ENCODE results near the gene FMN2. TPM values are rescaled to one million over a fixed set of nuclear protein-coding genes. Genes with fewer than 3 reads are reported as not detected.

FMN2 gene
- total RNA-seq, 2 experiments from 2014 or later: not detected

DNA sequence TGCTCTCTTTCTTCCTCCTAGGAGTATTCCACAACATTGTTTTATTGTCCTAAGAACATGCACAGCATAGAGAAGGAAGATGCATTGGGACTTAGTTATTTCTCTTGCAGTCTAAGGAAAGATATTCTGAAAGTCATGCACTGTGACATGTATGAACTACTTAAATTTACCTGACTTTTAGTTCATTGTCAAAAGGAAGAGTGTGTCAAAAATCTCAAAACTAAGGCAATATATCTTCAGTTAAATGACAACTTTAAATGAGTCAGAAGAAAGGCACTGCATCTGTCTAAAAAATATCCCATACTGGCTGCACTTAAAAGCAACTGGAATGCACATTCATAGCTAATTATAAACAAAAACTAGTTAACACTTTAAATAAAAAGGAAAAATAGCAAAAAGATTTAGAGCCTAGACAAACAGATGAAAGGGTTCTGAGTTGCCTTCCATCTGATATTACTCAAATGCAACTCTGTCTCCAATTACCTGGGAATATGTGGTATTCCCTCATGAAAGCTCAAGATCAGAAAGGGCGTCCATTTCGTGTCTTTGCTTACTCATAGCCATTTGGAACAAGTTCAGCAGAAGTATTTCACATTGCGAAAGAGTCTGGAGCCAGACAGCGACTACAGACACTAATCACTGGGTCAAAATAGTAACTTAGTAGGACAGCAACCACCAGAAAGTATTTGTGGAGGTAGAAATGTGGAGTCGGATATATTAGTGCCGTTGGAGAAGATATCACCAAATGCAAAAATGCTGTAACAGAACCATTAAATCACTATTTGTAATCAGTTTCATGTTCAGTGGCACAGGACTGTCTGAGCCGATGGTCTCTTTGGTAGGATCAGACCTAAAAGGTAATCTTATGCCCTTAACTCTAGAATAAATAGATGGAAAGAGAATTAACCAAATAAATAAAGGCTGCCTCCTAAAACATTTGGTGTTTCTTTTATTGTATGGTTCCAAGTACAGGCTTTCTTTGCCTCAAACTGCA lies 294.6 kb downstream of the FMN2 start:
- POLR2A ChIA-PET: no interaction called here
- Mint-ChIP-seq H3K36me3 (ENCODE audit: low read depth) (no peaks in the 10 kb centered on the region), H3K4me1 (no peaks in the 10 kb centered on the region), H3K27me3 (no peaks in the 10 kb centered on the region), H3K27ac (no peak overlapping the region), H3K4me3 (no peak overlapping the region), H3K9me3 (peaks cover 6% of the 10 kb centered on the region)
- DNase-seq: no peak
- CTCF ChIA-PET: no interaction called here

DNA sequence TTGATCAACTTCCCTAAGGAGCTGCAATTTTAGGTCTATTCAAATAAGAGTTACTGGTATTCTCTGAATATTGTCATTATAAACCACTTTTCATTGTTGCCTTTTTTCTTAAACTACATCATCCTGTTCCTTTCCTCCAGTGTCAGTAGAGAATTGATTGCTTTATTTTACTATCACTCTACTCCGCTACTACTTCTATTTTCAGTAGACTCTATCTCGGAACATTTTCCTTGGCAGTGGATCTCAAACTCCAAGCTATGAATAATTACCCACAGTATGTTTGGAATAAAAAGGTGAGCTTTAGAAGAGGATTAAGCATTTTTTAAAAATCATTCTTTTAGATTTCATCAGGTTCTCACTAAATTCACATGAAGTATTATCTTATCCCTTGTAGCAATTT lies 295.4 kb downstream of the FMN2 start:
- ChIA-PET CTCF (no interaction called here), POLR2A (no interaction called here)
- H3K36me3 Mint-ChIP-seq (ENCODE audit: low read depth): no peaks in the 10 kb centered on the region
- DNase-seq: no peak
- H3K27me3 Mint-ChIP-seq: no peaks in the 10 kb centered on the region
- no peak overlapping the region for H3K4me3 Mint-ChIP-seq
- no peaks in the 10 kb centered on the region for H3K4me1 Mint-ChIP-seq
- no peak overlapping the region for H3K27ac Mint-ChIP-seq
- no peaks in the 10 kb centered on the region for H3K9me3 Mint-ChIP-seq

DNA sequence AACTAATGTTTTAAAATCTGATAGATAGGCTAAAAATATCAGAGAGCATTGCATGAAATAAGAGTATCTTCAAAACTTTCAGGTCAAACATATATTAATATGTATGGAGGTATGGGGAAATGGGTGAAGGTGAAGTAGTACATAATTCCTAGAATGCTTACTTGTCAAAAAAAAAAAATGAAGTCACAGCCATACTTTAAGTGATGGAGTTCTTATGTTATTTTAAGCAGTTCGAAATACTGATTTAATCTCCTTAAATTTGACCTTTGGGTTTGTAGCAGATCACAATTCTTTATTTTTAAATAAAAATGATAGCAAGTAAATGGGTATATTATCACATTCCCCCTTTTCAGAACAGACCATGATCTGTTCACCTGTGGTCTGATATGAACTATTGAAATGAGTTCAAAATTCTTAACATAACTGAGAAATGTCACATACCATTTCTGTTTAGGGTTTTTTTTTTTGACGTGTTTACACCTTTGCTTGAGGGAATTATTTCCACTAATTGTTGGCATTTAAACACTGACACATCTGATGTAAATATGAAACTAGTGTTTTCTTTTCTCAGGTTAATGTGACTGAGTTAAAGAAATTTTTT lies 300.1 kb downstream of the FMN2 start:
- no peak overlapping the region for H3K27ac Mint-ChIP-seq
- ChIA-PET CTCF (no interaction called here), POLR2A (no interaction called here)
- DNase-seq: no peak
- H3K36me3 Mint-ChIP-seq (ENCODE audit: low read depth): no peaks in the 10 kb centered on the region
- no peak overlapping the region for H3K4me3 Mint-ChIP-seq
- H3K4me1 Mint-ChIP-seq: no peaks in the 10 kb centered on the region
- peaks cover 3% of the 10 kb centered on the region for H3K9me3 Mint-ChIP-seq
- no peaks in the 10 kb centered on the region for H3K27me3 Mint-ChIP-seq

DNA sequence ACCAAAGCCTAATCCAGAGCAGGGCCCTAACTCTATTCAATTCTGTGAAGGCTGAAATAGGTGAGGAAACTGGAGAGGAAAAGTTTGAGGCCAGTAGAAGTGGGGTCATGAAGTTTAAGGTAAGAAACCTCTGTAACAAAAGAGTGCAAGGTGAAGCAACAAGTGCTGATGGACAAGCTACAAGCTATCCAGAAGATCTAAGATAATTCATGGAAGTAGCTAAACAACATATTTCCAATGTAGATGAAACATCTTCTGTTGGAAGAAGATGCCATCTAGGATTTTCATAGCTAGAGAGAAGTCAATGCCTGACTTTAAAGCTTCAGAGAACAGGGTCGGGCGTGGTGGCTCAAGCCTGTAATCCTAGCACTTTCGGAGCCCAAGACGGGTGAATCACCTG lies 302.7 kb downstream of the FMN2 start:
- Mint-ChIP-seq H3K36me3 (ENCODE audit: low read depth) (no peaks in the 10 kb centered on the region), H3K9me3 (peaks cover 3% of the 10 kb centered on the region), H3K27me3 (no peaks in the 10 kb centered on the region), H3K27ac (no peak overlapping the region), H3K4me3 (no peak overlapping the region), H3K4me1 (no peaks in the 10 kb centered on the region)
- no peak for DNase-seq
- CTCF ChIA-PET: no interaction called here
- POLR2A ChIA-PET: no interaction called here

DNA sequence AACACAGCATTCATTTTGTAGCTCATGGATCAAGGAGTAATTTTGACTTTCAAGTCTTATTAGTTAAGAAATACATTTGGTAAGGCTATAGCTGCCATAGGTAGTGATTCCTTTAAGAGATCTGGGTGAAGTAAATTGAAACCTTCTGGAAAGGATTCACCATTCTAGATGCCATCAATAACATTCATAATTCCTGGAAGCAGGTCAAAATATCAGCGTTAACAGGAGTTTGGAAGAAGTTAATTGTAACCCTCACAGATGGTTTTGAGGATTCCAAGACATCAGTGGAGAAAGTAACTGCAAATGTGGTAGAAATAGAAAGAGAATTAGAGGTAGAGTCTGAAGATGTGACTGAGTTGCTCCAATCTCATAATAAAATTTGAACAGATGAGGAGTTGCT lies 303.7 kb downstream of the FMN2 start:
- Mint-ChIP-seq H3K9me3 (peaks cover 3% of the 10 kb centered on the region), H3K27ac (no peak overlapping the region), H3K4me3 (no peak overlapping the region), H3K27me3 (no peaks in the 10 kb centered on the region), H3K36me3 (ENCODE audit: low read depth) (no peaks in the 10 kb centered on the region), H3K4me1 (no peaks in the 10 kb centered on the region)
- ChIA-PET POLR2A (no interaction called here), CTCF (no interaction called here)
- no peak for DNase-seq

DNA sequence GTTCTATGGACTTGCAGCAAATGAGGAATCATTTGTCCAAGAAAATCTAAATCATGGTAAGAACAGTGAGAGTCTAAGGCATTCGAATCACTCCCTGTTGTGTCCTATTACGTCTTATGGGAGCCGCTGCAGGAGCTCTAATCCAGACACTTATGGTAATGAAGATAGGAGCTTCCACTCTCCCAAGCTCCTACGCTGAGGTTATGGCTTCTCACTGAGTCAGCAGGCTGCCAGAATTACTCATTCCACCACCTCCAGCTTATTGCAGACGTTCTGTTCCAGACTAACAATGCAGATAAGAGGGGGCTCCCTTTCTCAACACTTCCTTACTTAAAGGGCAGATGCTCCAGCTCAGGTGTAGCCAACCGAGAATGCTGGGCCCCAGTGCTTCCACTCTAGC lies 307.7 kb downstream of the FMN2 start:
- Mint-ChIP-seq H3K4me3 (no peak overlapping the region), H3K36me3 (ENCODE audit: low read depth) (no peaks in the 10 kb centered on the region), H3K27ac (no peak overlapping the region), H3K9me3 (no peaks in the 10 kb centered on the region), H3K27me3 (no peaks in the 10 kb centered on the region), H3K4me1 (no peaks in the 10 kb centered on the region)
- CTCF ChIA-PET: no interaction called here
- POLR2A ChIA-PET: no interaction called here
- no peak for DNase-seq

DNA sequence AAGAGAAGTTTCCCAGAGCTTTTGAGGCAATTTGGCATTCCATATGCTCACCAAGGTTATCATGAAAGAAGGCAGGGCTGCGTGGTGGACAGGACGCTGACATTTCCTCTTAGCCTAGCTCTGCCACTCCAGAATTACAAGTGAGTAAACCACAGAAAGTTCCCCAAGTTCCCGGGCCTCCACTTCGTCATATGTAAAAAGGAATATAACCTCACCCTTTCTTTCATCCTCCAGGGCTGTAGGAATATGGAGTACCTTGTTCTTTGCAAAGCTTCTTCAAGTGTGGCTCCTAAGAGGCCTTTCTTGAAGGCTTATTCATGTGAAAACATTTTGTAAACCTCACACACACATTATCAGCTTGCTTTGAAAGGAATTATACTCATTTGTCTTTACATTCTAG lies 310.0 kb downstream of the FMN2 start:
- CTCF ChIA-PET: no interaction called here

DNA sequence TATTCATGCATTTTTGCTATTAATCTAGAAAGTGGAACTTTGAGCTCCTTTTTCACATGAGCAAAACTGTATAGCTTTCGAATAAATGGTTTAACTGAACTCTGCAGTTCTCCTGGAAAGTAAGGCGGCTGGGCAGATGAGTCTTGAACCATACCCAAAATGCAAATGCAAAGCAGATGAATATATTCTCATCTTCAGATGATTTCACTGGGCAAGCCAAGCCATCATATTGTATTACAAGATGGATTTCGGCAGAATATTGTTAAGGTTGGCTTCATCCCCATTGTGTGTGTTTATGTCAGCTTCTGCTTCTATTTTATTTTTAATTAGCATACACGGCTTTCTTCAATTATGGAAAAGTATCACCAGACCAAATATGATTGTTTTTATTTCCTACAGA lies 310.6 kb downstream of the FMN2 start:
- H3K9me3 Mint-ChIP-seq: peaks cover 4% of the 10 kb centered on the region
- H3K4me1 Mint-ChIP-seq: no peaks in the 10 kb centered on the region
- ChIA-PET POLR2A (no interaction called here), CTCF (no interaction called here)
- no peak overlapping the region for H3K27ac Mint-ChIP-seq
- H3K27me3 Mint-ChIP-seq: no peaks in the 10 kb centered on the region
- no peak for DNase-seq
- H3K36me3 Mint-ChIP-seq (ENCODE audit: low read depth): no peaks in the 10 kb centered on the region
- no peak overlapping the region for H3K4me3 Mint-ChIP-seq

More for the DNA sequence above, 310.0 kb downstream of the FMN2 start:
- Mint-ChIP-seq H3K27ac (no peak overlapping the region), H3K27me3 (no peaks in the 10 kb centered on the region), H3K36me3 (ENCODE audit: low read depth) (no peaks in the 10 kb centered on the region), H3K4me3 (no peak overlapping the region), H3K9me3 (peaks cover 4% of the 10 kb centered on the region), H3K4me1 (no peaks in the 10 kb centered on the region)
- POLR2A ChIA-PET: no interaction called here
- no peak for DNase-seq

DNA sequence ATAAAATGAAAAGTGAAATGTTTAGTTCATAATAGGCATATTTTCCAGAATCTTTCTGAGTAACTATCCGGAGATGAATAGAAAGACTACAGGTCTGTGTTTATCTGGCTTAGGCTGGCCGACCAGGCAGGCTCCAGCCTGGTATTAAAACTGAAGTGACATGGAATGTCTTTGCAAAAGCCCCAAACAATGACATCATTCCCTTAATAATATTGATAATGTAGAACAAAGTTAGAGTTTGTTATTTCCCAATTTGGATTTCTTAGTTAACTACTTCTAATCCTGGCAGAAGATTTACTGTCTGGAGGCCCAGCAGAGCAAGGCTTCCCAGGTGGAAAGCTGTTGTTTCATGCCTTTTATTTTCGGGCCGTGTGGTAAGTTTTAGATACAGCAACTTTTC lies 312.6 kb downstream of the FMN2 start:
- Mint-ChIP-seq H3K4me3 (no peak overlapping the region), H3K9me3 (peaks cover 6% of the 10 kb centered on the region), H3K4me1 (no peaks in the 10 kb centered on the region), H3K27ac (no peak overlapping the region), H3K27me3 (no peaks in the 10 kb centered on the region), H3K36me3 (ENCODE audit: low read depth) (no peaks in the 10 kb centered on the region)
- ChIA-PET POLR2A (no interaction called here), CTCF (no interaction called here)
- DNase-seq: no peak

DNA sequence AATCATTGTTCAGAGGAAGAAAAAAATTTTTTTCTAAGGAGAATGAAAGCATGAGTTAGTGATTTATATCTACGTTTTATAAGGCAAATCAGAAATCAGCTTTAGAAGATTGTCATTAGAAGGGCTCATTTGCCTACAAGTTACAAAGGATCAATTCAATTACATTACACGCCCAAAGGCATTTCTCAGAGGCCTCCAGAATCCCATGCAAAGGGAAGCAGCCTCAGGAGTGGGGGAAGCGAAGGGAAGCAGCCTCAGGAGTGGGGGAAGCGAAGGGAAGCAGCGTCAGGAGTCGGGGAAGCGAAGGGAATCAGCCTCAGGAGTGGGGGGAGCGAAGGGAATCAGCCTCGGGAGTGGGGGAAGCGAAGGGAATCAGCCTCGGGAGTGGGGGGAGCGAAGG lies 314.1 kb downstream of the FMN2 start:
- no peaks in the 10 kb centered on the region for H3K27me3 Mint-ChIP-seq
- ChIA-PET POLR2A (no interaction called here), CTCF (no interaction called here)
- H3K4me3 Mint-ChIP-seq: no peak overlapping the region
- DNase-seq: no peak
- peaks cover 6% of the 10 kb centered on the region for H3K9me3 Mint-ChIP-seq
- H3K36me3 Mint-ChIP-seq (ENCODE audit: low read depth): no peaks in the 10 kb centered on the region
- H3K4me1 Mint-ChIP-seq: no peaks in the 10 kb centered on the region
- H3K27ac Mint-ChIP-seq: no peak overlapping the region

DNA sequence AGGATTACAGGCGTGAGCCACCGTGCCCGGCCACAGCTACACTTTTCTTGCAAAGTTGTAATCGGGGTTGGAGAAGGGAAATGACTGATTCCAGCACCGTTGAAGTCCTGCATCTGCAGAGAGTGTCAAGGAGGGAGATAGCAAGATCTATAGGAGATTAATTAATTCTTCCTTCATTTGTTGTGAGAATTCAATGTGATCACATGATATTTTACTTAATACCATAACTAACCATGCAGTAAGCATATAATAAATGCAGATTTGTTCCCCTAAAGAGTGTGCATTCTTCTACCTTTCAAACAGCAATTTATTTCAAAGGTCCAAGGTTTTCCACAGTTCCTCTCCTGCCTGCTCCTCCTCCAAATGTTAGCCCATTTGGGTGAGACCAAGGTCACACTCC lies 315.7 kb downstream of the FMN2 start:
- ChIA-PET CTCF (no interaction called here), POLR2A (no interaction called here)
- no peak for DNase-seq
- no peak overlapping the region for H3K4me3 Mint-ChIP-seq
- peaks cover 6% of the 10 kb centered on the region for H3K9me3 Mint-ChIP-seq
- H3K4me1 Mint-ChIP-seq: no peaks in the 10 kb centered on the region
- no peaks in the 10 kb centered on the region for H3K27me3 Mint-ChIP-seq
- H3K36me3 Mint-ChIP-seq (ENCODE audit: low read depth): no peaks in the 10 kb centered on the region
- no peak overlapping the region for H3K27ac Mint-ChIP-seq

DNA sequence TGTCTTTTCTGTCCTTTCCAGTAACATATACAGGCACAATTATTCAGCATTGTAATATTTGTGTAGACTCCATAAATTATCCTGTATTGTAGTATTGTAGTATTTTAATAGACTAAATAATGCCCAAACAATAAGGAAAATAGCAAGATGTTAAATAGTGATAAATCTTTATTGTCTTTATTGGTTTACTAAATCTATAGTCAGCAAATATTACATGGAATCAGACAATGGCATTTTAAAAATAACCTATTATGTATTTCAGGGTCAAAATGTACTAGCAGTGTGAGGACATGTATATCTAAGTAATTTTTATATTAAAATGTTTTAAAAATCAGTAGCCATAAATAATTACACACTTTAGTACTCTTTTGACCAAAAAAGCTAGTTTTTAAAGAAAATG lies 317.9 kb downstream of the FMN2 start:
- H3K27me3 Mint-ChIP-seq: no peaks in the 10 kb centered on the region
- ChIA-PET CTCF (no interaction called here), POLR2A (no interaction called here)
- no peak for DNase-seq
- H3K9me3 Mint-ChIP-seq: peaks cover 6% of the 10 kb centered on the region
- H3K36me3 Mint-ChIP-seq (ENCODE audit: low read depth): no peaks in the 10 kb centered on the region
- H3K4me3 Mint-ChIP-seq: no peak overlapping the region
- H3K4me1 Mint-ChIP-seq: no peaks in the 10 kb centered on the region
- no peak overlapping the region for H3K27ac Mint-ChIP-seq

DNA sequence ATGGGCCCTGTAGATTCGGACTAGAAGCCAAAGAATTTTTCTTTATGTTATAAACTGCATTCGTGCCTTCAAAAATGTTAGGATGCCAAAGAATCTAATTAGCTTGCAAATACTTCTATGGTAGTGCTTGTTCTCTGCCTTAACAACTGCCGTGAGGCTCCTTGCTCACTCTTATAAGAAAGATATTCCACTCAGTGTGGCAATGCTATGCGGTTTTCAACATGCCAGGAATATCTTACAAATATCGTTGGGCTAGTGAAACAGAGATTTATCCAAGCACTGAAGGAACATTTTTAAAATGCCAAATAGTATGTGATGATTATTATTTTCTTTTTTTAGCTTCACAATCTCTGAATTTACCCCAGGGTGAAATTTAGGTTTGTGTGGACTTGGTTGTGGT lies 322.0 kb downstream of the FMN2 start:
- Mint-ChIP-seq H3K4me3 (no peak overlapping the region), H3K27me3 (no peaks in the 10 kb centered on the region)

DNA sequence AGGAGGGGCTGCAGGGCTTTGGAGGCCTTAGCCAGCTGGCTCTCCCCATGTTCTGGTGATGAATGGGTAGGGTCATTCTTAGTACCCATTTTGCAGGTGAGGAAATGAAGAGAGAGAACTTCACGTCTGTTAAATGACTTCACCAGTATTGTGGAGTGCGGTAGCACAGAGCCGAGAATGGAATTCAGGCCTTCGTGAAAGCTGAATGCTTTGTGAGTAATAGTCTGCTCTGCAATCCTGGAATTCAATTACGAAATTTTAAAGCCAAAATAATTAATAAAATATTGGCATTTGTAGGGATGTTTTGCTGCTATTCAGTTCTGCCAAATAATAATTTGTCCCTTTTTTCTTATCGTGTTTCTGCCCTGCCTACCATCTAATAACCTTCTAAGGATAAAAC lies 322.6 kb downstream of the FMN2 start:
- no peak overlapping the region for H3K27ac Mint-ChIP-seq

More for the DNA sequence above, 322.0 kb downstream of the FMN2 start:
- Mint-ChIP-seq H3K27ac (no peak overlapping the region), H3K36me3 (ENCODE audit: low read depth) (no peaks in the 10 kb centered on the region), H3K4me1 (no peaks in the 10 kb centered on the region), H3K9me3 (no peaks in the 10 kb centered on the region)
- DNase-seq: no peak
- CTCF ChIA-PET: no interaction called here
- POLR2A ChIA-PET: no interaction called here

More for the DNA sequence above, 322.6 kb downstream of the FMN2 start:
- H3K9me3 Mint-ChIP-seq: no peaks in the 10 kb centered on the region
- ChIA-PET CTCF (no interaction called here), POLR2A (no interaction called here)
- no peak for DNase-seq
- H3K4me1 Mint-ChIP-seq: no peaks in the 10 kb centered on the region
- no peaks in the 10 kb centered on the region for H3K27me3 Mint-ChIP-seq
- no peak overlapping the region for H3K4me3 Mint-ChIP-seq
- H3K36me3 Mint-ChIP-seq (ENCODE audit: low read depth): no peaks in the 10 kb centered on the region

All from activated CD4-positive, alpha-beta T cell treated with anti-CD3 and anti-CD28 coated beads, Interleukin-2, amount 10 ng/mL, durations not matched to agents 7 days and 5 days (primary cell).